Osteoblast (primary cell): Measurements from ENCODE around the gene PIK3AP1. TPM values are rescaled to one million over a fixed set of nuclear protein-coding genes. Genes with fewer than 3 reads are reported as not detected.

Experiments
- DNase-seq: peaks from one replicate; pipeline ENCODE4 v3.0.0; 2011; ENCODE audit warnings: low spot score, mixed read lengths; ENCODE audit not compliant: insufficient read length; ENCODE audit errors: missing footprints
- H2AFZ ChIP-seq: 2 replicates; pipeline ENCODE4 v1.6.0; 2011; ENCODE audit warnings: mild to moderate bottlenecking, low read length
- H3K27ac ChIP-seq: 2 replicates; pipeline ENCODE4 v1.5.1; 2011; ENCODE audit warnings: mild to moderate bottlenecking, low read depth, low read length, moderate library complexity
- H3K27me3 ChIP-seq: 2 replicates; pipeline ENCODE4 v1.6.0; 2012; ENCODE audit warnings: mild to moderate bottlenecking, control low read depth, inconsistent platforms, low read length, moderate library complexity; ENCODE audit not compliant: insufficient read depth
- H3K36me3 ChIP-seq: 2 replicates; pipeline ENCODE4 v1.5.1; 2011; ENCODE audit warnings: mild to moderate bottlenecking, low read length, control low read depth, moderate library complexity; ENCODE audit not compliant: insufficient read depth
- H3K4me1 ChIP-seq: 2 replicates; pipeline ENCODE4 v1.5.1; 2011; ENCODE audit warnings: mild to moderate bottlenecking, low read length, control low read depth, moderate library complexity; ENCODE audit not compliant: insufficient read depth
- H3K4me2 ChIP-seq: 2 replicates; pipeline ENCODE4 v1.6.0; 2011; ENCODE audit warnings: mild to moderate bottlenecking, low read length; ENCODE audit not compliant: insufficient read depth
- H3K4me3 ChIP-seq: fragments of 200-600 bp; sonication (generic); 3 replicates; pipeline ENCODE4 v1.5.1; 2012; ENCODE audit warnings: mild to moderate bottlenecking, low read length, inconsistent platforms; ENCODE audit not compliant: insufficient read depth
- H3K79me2 ChIP-seq: 2 replicates; pipeline ENCODE4 v1.6.0; 2012; ENCODE audit warnings: mild to moderate bottlenecking, low read length, control low read depth, inconsistent platforms; ENCODE audit not compliant: insufficient read depth
- H3K9me3 ChIP-seq: 2 replicates; pipeline ENCODE4 v1.5.1; 2011; ENCODE audit warnings: low read depth, low read length, control low read depth
- H4K20me1 ChIP-seq: 2 replicates; pipeline ENCODE4 v1.6.0; 2012; ENCODE audit warnings: mild to moderate bottlenecking, low read length, control low read depth; ENCODE audit not compliant: insufficient read depth
- CTCF ChIP-seq: IDR thresholded peaks from 2 replicates; pipeline ENCODE4 v1.5.1; 2011; ENCODE audit warnings: mild to moderate bottlenecking, low read depth, low read length, moderate library complexity; ENCODE audit errors: extremely low read depth
- total RNA-seq: library from RNA; depleted of rRNA; stranded (reverse); fragments of >200 nt; gene quantifications from 2 replicates; pipeline ENCODE4 v1.2.3, GENCODE V29; 2012

PIK3AP1 gene
- total RNA-seq, 1 donor: 0.36 TPM

GRCh38 chr10:96638120-96638519, 82.2 kb downstream of the PIK3AP1 start:
- no peak overlapping the region for H3K4me3 ChIP-seq
- H3K4me1 ChIP-seq: no peaks in the 10 kb centered on the region
- peaks cover 3% of the 10 kb centered on the region for H3K27me3 ChIP-seq
- DNase-seq: no peak
- no peaks in the 10 kb centered on the region for H4K20me1 ChIP-seq
- TF ChIP-seq CTCF: no peak
- H3K4me2 ChIP-seq: no peak overlapping the region
- H3K27ac ChIP-seq: no peak overlapping the region
- H2AFZ ChIP-seq: no peak overlapping the region
- no peaks in the 10 kb centered on the region for H3K9me3 ChIP-seq
- no peaks in the 10 kb centered on the region for H3K36me3 ChIP-seq
- no peaks in the 10 kb centered on the region for H3K79me2 ChIP-seq

GRCh38 chr10:96637709-96638108, 82.6 kb downstream of the PIK3AP1 start:
- H3K27me3 ChIP-seq: peaks cover 3% of the 10 kb centered on the region
- no peaks in the 10 kb centered on the region for H3K79me2 ChIP-seq
- H3K4me1 ChIP-seq: no peaks in the 10 kb centered on the region
- H3K4me2 ChIP-seq: no peak overlapping the region
- H4K20me1 ChIP-seq: no peaks in the 10 kb centered on the region
- H3K9me3 ChIP-seq: no peaks in the 10 kb centered on the region
- H3K4me3 ChIP-seq: no peak overlapping the region
- no peak for DNase-seq
- H2AFZ ChIP-seq: no peak overlapping the region
- H3K27ac ChIP-seq: no peak overlapping the region
- TF ChIP-seq CTCF: no peak
- no peaks in the 10 kb centered on the region for H3K36me3 ChIP-seq

- Histone ChIP-seq H4K20me1 (no peaks in the 10 kb centered on the region), H3K27ac (no peak overlapping the region)
- DNase-seq: no peak
Measured at GRCh38 chr10:96636551-96636950, 83.8 kb downstream of the PIK3AP1 start.

More at GRCh38 chr10:96636551-96636950, 83.8 kb downstream of the PIK3AP1 start:
- Histone ChIP-seq H3K4me2 (no peak overlapping the region), H3K4me1 (no peaks in the 10 kb centered on the region), H2AFZ (no peak overlapping the region), H3K79me2 (no peaks in the 10 kb centered on the region), H3K9me3 (no peaks in the 10 kb centered on the region), H3K27me3 (peaks cover 3% of the 10 kb centered on the region), H3K36me3 (no peaks in the 10 kb centered on the region), H3K4me3 (no peak overlapping the region)
- TF ChIP-seq CTCF: no peak
